MM.1S (cell line): ENCODE data around the gene NTM.

ENCODE experiments used
- CTCF ChIP-seq: fragments of 300-600 bp; sonication (generic); IDR thresholded peaks from 2 replicates; pipeline ENCODE4 v1.5.1; 2016; ENCODE audit warnings: antibody characterized with exemption, low read length, mixed read lengths
- EZH2 ChIP-seq: fragments of 300-600 bp; sonication (generic); optimal IDR thresholded peaks from 2 replicates; pipeline ENCODE3; 2017; ENCODE audit warnings: low read depth, mild to moderate bottlenecking, antibody characterized with exemption, low read length, mixed read lengths
- EZH2phosphoT487 ChIP-seq: fragments of 300-600 bp; sonication (generic); IDR thresholded peaks from 2 replicates; pipeline ENCODE4 v1.6.1; 2018; ENCODE audit warnings: antibody characterized with exemption, low read length

DNA sequence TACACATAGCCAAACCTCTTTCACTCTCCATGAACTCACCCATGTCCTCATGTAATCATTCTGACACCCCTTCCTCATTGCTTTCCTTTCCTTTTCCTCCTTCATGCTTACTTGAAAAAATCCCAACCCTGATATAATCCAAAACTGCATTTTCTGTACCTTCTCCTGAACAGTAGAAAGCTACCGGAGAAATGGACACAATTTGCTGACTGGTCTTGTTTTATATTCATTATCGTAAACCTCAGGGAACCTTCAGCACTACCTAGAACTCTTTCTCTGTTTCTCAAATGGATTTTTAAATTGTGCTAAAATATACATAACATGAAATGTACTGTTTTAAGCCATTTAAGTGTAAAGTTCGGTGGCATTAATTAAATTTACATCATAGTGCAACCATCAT is 996.9 kb downstream of the NTM start:
- TF ChIP-seq CTCF (no peak), EZH2 (no peak), EZH2phosphoT487 (no peak)
